Measurements from ENCODE around the gene HSPA12B. TPM values are rescaled to one million over a fixed set of nuclear protein-coding genes. Genes with fewer than 3 reads are reported as not detected.
"Not testable (repeated sequence)": the region's sequence is repeated elsewhere in the genome, so short reads cannot be mapped to it uniquely, and the experiment has no call there.

Gene HSPA12B
- total RNA-seq, 6 donors from 2014 or later, result 18.4 to 53.7 (median 21.5) TPM

- Histone ChIP-seq H3K27me3 (no peaks in the 10 kb centered on the region), H3K36me3 (peaks cover 0 to 18% (median 0%) of the 10 kb centered on the region in 4 donors), H3K27ac (peak overlapping the region in 2 of 4 donors; percentile 50 to 59), H3K4me1 (peaks cover 40 to 50% (median 42%) of the 10 kb centered on the region in 4 donors), H3K9me3 (no peaks in the 10 kb centered on the region), H3K4me3 (peak overlapping the region in 3 of 4 donors; percentile 38 to 68 (median 67))
- ATAC-seq (ENCODE audit: low FRiP score in 2 of 2) (no peak), DNase-seq (no peak)
- TF ChIP-seq POLR2A (IDR thresholded peaks at IDR 0.05), result no peak
- no peak for TF ChIP-seq CTCF (IDR thresholded peaks at IDR 0.05)
- TF ChIP-seq POLR2AphosphoS5 (IDR thresholded peaks at IDR 0.05), result no peak
- no peak for TF ChIP-seq EP300 (IDR thresholded peaks at IDR 0.05)
- 63 to 76% methylated on average over 5 of the region's 5 CpGs for WGBS, 2 donors
These were observed 55.0 kb downstream of the HSPA12B start for GRCh38 chr20:3787324-3788014.

DNA sequence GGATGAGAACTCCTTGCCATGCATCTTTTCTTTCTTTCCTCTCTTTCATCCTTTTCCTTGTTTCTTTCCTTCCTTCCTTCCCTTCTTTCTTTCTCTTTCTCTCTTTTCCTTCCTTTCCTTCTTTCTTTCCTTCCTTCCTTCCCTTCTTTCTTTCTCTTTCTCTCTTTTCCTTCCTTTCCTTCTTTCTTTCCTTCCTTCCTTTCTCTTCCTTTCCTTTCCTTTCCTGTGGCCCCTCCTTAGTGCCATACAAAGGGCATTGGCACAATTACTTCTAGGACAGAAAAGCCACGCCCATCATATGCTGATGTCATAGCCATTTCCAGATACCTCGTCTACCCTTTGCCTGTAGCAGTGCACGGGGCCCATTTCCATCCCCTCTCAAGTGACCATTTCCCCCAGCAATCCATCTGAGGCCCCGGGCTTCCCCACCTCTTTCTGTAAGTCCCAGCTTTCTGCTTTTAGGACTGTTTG, 56.2 kb downstream of the HSPA12B start:
- peak overlapping the region in 1 of 4 donors; percentile 23 for H3K27ac ChIP-seq
- no peak for DNase-seq
- TF ChIP-seq POLR2AphosphoS5 (IDR thresholded peaks at IDR 0.05), result no peak
- TF ChIP-seq EP300 (IDR thresholded peaks at IDR 0.05), result no peak
- TF ChIP-seq POLR2A (IDR thresholded peaks at IDR 0.05), result no peak
- TF ChIP-seq CTCF (IDR thresholded peaks at IDR 0.05), result no peak
- H3K4me3 ChIP-seq, result no peak overlapping the region
- H3K9me3 ChIP-seq, result no peaks in the 10 kb centered on the region
- no peaks in the 10 kb centered on the region for H3K27me3 ChIP-seq
- ATAC-seq (ENCODE audit: low FRiP score in 2 of 2), result no peak
- peaks cover 0 to 10% (median 0%) of the 10 kb centered on the region in 4 donors for H3K36me3 ChIP-seq
- H3K4me1 ChIP-seq, result peaks cover 27 to 39% (median 31%) of the 10 kb centered on the region in 4 donors
- 51 to 61% methylated on average over 4 of the region's 4 CpGs for WGBS, 2 donors

DNA sequence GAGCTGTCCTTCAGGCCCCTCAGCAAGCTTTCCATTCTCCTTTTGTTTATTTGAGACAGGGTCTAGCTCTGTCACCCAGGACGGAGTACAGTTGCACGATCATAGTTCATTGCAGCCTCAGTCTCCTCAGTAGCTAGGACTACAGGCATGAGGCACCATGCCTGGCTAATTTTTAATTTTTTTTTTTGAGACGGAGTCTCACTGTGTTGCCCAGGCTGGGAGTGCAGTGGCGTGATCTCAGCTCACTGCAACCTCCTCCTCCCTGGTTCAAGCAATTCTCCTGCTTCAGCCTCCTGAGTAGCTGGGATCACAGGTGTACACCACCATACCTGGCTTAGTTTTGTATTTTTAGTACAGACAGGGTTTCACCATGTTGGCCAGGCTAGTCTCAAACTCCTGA, 56.7 kb downstream of the HSPA12B start:
- not testable (repeated sequence) for H3K27me3 ChIP-seq; H3K4me3 ChIP-seq; H3K9me3 ChIP-seq; DNase-seq; H3K36me3 ChIP-seq; ATAC-seq (ENCODE audit: low FRiP score in 2 of 2)
- Histone ChIP-seq H3K4me1 (peaks cover 22 to 34% (median 26%) of the 10 kb centered on the region in 4 donors), H3K27ac (peak overlapping the region in 1 of 4 donors; percentile 23)
- 95 to 97% methylated on average over 4 of the region's 4 CpGs for WGBS, 2 donors

DNA sequence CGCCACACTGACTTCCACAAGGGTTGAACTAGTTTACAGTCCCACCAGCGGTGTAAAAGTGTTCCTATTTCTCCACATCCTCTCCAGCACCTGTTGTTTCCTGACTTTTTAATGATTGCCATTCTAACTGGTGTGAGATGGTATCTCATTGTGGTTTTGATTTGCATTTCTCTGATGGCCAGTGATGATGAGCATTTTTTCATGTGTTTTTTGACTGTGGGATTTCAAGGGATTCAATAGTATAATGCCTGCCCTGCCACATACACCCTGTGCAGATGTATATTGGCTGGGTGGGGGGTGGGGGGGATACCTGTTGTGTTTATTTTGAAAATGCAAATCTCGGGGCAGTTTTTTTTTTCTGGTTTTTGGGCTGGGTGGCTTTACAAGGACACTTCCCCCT, 61.7 kb downstream of the HSPA12B start:
- ATAC-seq (ENCODE audit: low FRiP score in 2 of 2); H3K36me3 ChIP-seq; H3K9me3 ChIP-seq; H3K4me3 ChIP-seq; H3K27me3 ChIP-seq; DNase-seq; H3K27ac ChIP-seq: not testable (repeated sequence)
- WGBS, 2 donors, result 86 to 94% methylated on average over 1 of the region's 3 CpGs
- H3K4me1 ChIP-seq, result peaks cover 31 to 41% (median 35%) of the 10 kb centered on the region in 4 donors

DNA sequence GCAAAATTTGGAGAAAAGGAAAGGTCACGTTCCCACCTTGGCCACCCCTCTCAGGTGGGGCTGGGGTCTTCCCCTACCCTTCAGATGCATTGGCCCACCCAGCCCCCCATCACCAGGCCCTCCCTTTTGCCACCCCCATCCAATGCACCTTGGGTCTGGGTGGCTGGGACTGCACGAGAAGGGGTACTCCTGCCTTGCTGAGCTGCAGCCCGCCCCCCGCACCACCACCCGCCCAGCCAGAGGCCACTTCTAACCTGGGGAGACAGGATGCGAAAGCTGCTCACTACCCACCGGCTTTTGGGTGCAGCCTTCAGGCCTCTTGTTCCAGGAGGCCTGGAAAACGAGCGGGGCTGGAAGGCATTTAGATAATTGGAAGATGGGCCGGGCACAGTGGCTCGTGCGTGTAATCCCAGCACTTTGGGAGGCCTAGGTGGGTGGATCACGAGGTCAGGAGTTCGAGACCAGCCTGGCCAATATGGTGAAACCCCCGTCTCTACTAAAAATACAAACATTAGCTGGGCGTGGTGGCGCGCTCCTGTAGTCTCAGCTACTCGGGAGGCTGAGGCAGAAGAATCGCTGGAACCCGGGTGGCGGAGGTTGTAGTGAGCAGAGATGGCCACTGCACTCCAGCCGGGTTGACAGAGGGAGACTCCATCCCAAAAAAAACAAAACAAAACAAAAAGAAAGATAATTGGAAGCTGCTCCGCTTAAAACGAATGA, 62.4 kb downstream of the HSPA12B start:
- Histone ChIP-seq H3K4me3 (peak overlapping the region in 3 of 4 donors; percentile 81 to 96 (median 88)), H3K27ac (peak overlapping the region; percentile 94 to 98 (median 96)), H3K27me3 (no peaks in the 10 kb centered on the region), H3K9me3 (no peaks in the 10 kb centered on the region), H3K4me1 (peaks cover 38 to 48% (median 42%) of the 10 kb centered on the region in 4 donors), H3K36me3 (peaks cover 0 to 13% (median 7%) of the 10 kb centered on the region in 4 donors)
- 89 to 90% methylated on average over 20 to 24 of the region's 25 CpGs for WGBS, 2 donors
- ATAC-seq (ENCODE audit: low FRiP score in 2 of 2), result no peak
- DNase-seq, result peak in 1 of 2 donors; percentile 77
- TF ChIP-seq EP300 (IDR thresholded peaks at IDR 0.05), result no peak
- TF ChIP-seq POLR2AphosphoS5 (IDR thresholded peaks at IDR 0.05), result no peak
- no peak for TF ChIP-seq CTCF (IDR thresholded peaks at IDR 0.05)
- no peak for TF ChIP-seq POLR2A (IDR thresholded peaks at IDR 0.05)

Measured in upper lobe of left lung (tissue), 6 donors.